Activated T-cell treated with anti-CD3 and anti-CD28 coated beads, Interleukin-2, amount 50 U/mL, for 72 hours (primary cell): ENCODE results near the gene NIM1K. TPM values are rescaled to one million over a fixed set of nuclear protein-coding genes. Genes with fewer than 3 reads are reported as not detected.
A peak's percentile ranks its signal among the peaks of the same experiment; 100 is the strongest.

Source experiments
- ATAC-seq, 2 donors: fragments of 150-1000 bp; cut with Tn5 transposase; replicated peaks in 1 of 2; 2 replicates each; pipeline ENCODE4 v1.10.0; 2021; ENCODE audit warnings: moderate library complexity in 2 of 2, mild to moderate bottlenecking in 1 of 2
- DNase-seq, 2 donors: peaks; one replicate each; pipeline ENCODE4 v3.0.0; 2021 to 2022; ENCODE audit warnings: mixed read lengths in 1 of 2
- H3K27ac Mint-ChIP-seq: one replicate; pipeline ENCODE4 v1.8.0; 2022; ENCODE audit warnings: mild to moderate bottlenecking, moderate library complexity, mixed read lengths
- H3K27me3 Mint-ChIP-seq: one replicate; pipeline ENCODE4 v1.8.0; 2022; ENCODE audit warnings: low read depth, mixed read lengths
- H3K36me3 Mint-ChIP-seq, 2 donors: one replicate each; pipeline ENCODE4 v1.8.0; 2022; ENCODE audit warnings: mixed read lengths in 2 of 2, mild to moderate bottlenecking in 1 of 2; ENCODE audit not compliant: insufficient read depth in 2 of 2
- H3K4me1 Mint-ChIP-seq: one replicate; pipeline ENCODE4 v1.8.0; 2022; ENCODE audit warnings: low read depth, mixed read lengths
- H3K4me3 Mint-ChIP-seq, 2 donors: one replicate each; pipeline ENCODE4 v1.8.0; 2022; ENCODE audit warnings: mild to moderate bottlenecking in 2 of 2, mixed read lengths in 2 of 2, moderate library complexity in 2 of 2
- H3K9me3 Mint-ChIP-seq, 2 donors: one replicate each; pipeline ENCODE4 v1.8.0; 2022; ENCODE audit warnings: mixed read lengths in 2 of 2
- total RNA-seq, 2 donors: library from RNA; stranded (reverse); gene quantifications; one replicate each; pipeline ENCODE4 v1.2.3, GENCODE V29; 2022

The NIM1K gene
- total RNA-seq, 2 donors from 2014 or later: 3.4 to 4.3 TPM

- ATAC-seq: no peak
- no peak for DNase-seq
- H3K27me3 Mint-ChIP-seq: peaks cover 12% of the 10 kb centered on the region
Observed at GRCh38 chr5:43216941-43217340, 24.9 kb downstream of the NIM1K start.

GRCh38 chr5:43219120-43219519 lies 27.1 kb downstream of the NIM1K start:
- Mint-ChIP-seq H3K27me3 (peaks cover 12% of the 10 kb centered on the region), H3K9me3 (no peaks in the 10 kb centered on the region), H3K4me3 (no peak overlapping the region), H3K4me1 (no peaks in the 10 kb centered on the region), H3K36me3 (peaks cover 0 to 2% of the 10 kb centered on the region in 2 donors), H3K27ac (no peak overlapping the region)
- DNase-seq (no peak), ATAC-seq (no peak)

More at GRCh38 chr5:43216941-43217340, 24.9 kb downstream of the NIM1K start:
- Mint-ChIP-seq H3K4me3 (no peak overlapping the region), H3K36me3 (peaks cover 0 to 2% of the 10 kb centered on the region in 2 donors), H3K9me3 (no peaks in the 10 kb centered on the region), H3K27ac (no peak overlapping the region), H3K4me1 (no peaks in the 10 kb centered on the region)

- Mint-ChIP-seq H3K4me1 (no peaks in the 10 kb centered on the region), H3K36me3 (peaks cover 0 to 2% of the 10 kb centered on the region in 2 donors)
Observed at GRCh38 chr5:43221502-43221901, 29.5 kb downstream of the NIM1K start.

GRCh38 chr5:43225649-43226245 lies 33.7 kb downstream of the NIM1K start:
- ATAC-seq (peak; percentile 29 to 39), DNase-seq (no peak)
- Mint-ChIP-seq H3K27ac (no peak overlapping the region), H3K4me1 (no peaks in the 10 kb centered on the region), H3K36me3 (no peaks in the 10 kb centered on the region), H3K4me3 (no peak overlapping the region), H3K9me3 (no peaks in the 10 kb centered on the region), H3K27me3 (no peaks in the 10 kb centered on the region)

More at GRCh38 chr5:43221502-43221901, 29.5 kb downstream of the NIM1K start:
- ATAC-seq (no peak), DNase-seq (no peak)
- Mint-ChIP-seq H3K4me3 (no peak overlapping the region), H3K9me3 (no peaks in the 10 kb centered on the region), H3K27ac (no peak overlapping the region), H3K27me3 (peaks cover 3% of the 10 kb centered on the region)

GRCh38 chr5:43227655-43228054 lies 35.6 kb downstream of the NIM1K start:
- Mint-ChIP-seq H3K27me3 (no peaks in the 10 kb centered on the region), H3K27ac (no peak overlapping the region), H3K4me3 (no peak overlapping the region), H3K9me3 (no peaks in the 10 kb centered on the region), H3K36me3 (no peaks in the 10 kb centered on the region), H3K4me1 (no peaks in the 10 kb centered on the region)
- no peak for DNase-seq
- no peak for ATAC-seq

GRCh38 chr5:43230707-43231106 lies 38.7 kb downstream of the NIM1K start:
- H3K4me3 Mint-ChIP-seq: no peak overlapping the region
- no peaks in the 10 kb centered on the region for H3K27me3 Mint-ChIP-seq
- no peak overlapping the region for H3K27ac Mint-ChIP-seq
- H3K36me3 Mint-ChIP-seq: no peaks in the 10 kb centered on the region
- no peak for ATAC-seq
- DNase-seq: no peak
- no peaks in the 10 kb centered on the region for H3K9me3 Mint-ChIP-seq
- peaks cover 7% of the 10 kb centered on the region for H3K4me1 Mint-ChIP-seq

GRCh38 chr5:43231977-43232376 lies 40.0 kb downstream of the NIM1K start:
- DNase-seq: peak; percentile 24 to 27
- Mint-ChIP-seq H3K9me3 (no peaks in the 10 kb centered on the region), H3K27ac (no peak overlapping the region), H3K4me3 (no peak overlapping the region), H3K4me1 (peaks cover 13% of the 10 kb centered on the region), H3K36me3 (no peaks in the 10 kb centered on the region), H3K27me3 (no peaks in the 10 kb centered on the region)
- peak; percentile 50 to 64 for ATAC-seq

GRCh38 chr5:43232943-43233833 lies 41.2 kb downstream of the NIM1K start:
- Mint-ChIP-seq H3K27ac (no peak overlapping the region), H3K36me3 (no peaks in the 10 kb centered on the region), H3K4me3 (no peak overlapping the region), H3K4me1 (peaks cover 13% of the 10 kb centered on the region), H3K27me3 (no peaks in the 10 kb centered on the region), H3K9me3 (no peaks in the 10 kb centered on the region)
- no peak for DNase-seq
- ATAC-seq: no peak

- no peaks in the 10 kb centered on the region for H3K27me3 Mint-ChIP-seq
- H3K4me3 Mint-ChIP-seq: peak overlapping the region in 1 of 2 donors; percentile 19
- no peak overlapping the region for H3K27ac Mint-ChIP-seq
- peaks cover 13% of the 10 kb centered on the region for H3K4me1 Mint-ChIP-seq
- DNase-seq (no peak), ATAC-seq (peak in 1 of 2 donors; percentile 58)
- no peaks in the 10 kb centered on the region for H3K9me3 Mint-ChIP-seq
- H3K36me3 Mint-ChIP-seq: no peaks in the 10 kb centered on the region
Observed at GRCh38 chr5:43233946-43234345, 41.9 kb downstream of the NIM1K start.

- Mint-ChIP-seq H3K27me3 (no peaks in the 10 kb centered on the region), H3K4me3 (no peak overlapping the region), H3K27ac (no peak overlapping the region), H3K4me1 (peaks cover 13% of the 10 kb centered on the region), H3K36me3 (no peaks in the 10 kb centered on the region), H3K9me3 (no peaks in the 10 kb centered on the region)
- DNase-seq (no peak), ATAC-seq (no peak)
Observed at GRCh38 chr5:43236653-43237355, 44.8 kb downstream of the NIM1K start.

GRCh38 chr5:43242196-43242595 lies 50.2 kb downstream of the NIM1K start:
- no peak for DNase-seq
- H3K36me3 Mint-ChIP-seq: no peaks in the 10 kb centered on the region
- ATAC-seq: no peak
- no peaks in the 10 kb centered on the region for H3K9me3 Mint-ChIP-seq
- no peak overlapping the region for H3K4me3 Mint-ChIP-seq
- H3K4me1 Mint-ChIP-seq: no peaks in the 10 kb centered on the region
- H3K27me3 Mint-ChIP-seq: peaks cover 21% of the 10 kb centered on the region
- no peak overlapping the region for H3K27ac Mint-ChIP-seq

- no peak for ATAC-seq
- H3K4me3 Mint-ChIP-seq: no peak overlapping the region
Observed at GRCh38 chr5:43243270-43243669, 51.2 kb downstream of the NIM1K start.

More at GRCh38 chr5:43243270-43243669, 51.2 kb downstream of the NIM1K start:
- H3K36me3 Mint-ChIP-seq: no peaks in the 10 kb centered on the region
- H3K27me3 Mint-ChIP-seq: peaks cover 21% of the 10 kb centered on the region
- no peak overlapping the region for H3K27ac Mint-ChIP-seq
- H3K9me3 Mint-ChIP-seq: no peaks in the 10 kb centered on the region
- H3K4me1 Mint-ChIP-seq: no peaks in the 10 kb centered on the region
- no peak for DNase-seq
